SU-DHL-6 (cell line): ENCODE measurements around the gene NAV2.

Experiments used
- H2AFZ ChIP-seq: fragments of 200-600 bp; sonication (generic); 2 replicates; pipeline ENCODE4 v1.6.1; 2014; ENCODE audit warnings: low read depth, mild to moderate bottlenecking, moderate library complexity, mixed read lengths, antibody characterized with exemption, low read length; ENCODE audit not compliant: severe bottlenecking
- H3F3A ChIP-seq: fragments of 200-600 bp; shearing (Covaris generic); 2 replicates; pipeline ENCODE4 v1.6.0; 2016; ENCODE audit warnings: antibody characterized with exemption, mild to moderate bottlenecking; ENCODE audit not compliant: insufficient read depth
- H3K27ac ChIP-seq: fragments of 200-600 bp; sonication (generic); 2 replicates; pipeline ENCODE4 v1.5.1; 2016; ENCODE audit warnings: low read depth, mild to moderate bottlenecking, low read length, moderate library complexity, mixed read lengths
- H3K27me3 ChIP-seq: fragments of 200-600 bp; sonication (generic), shearing (Covaris generic); 2 replicates; pipeline ENCODE4 v1.6.0; 2014; ENCODE audit warnings: mild to moderate bottlenecking, low read length
- H3K36me3 ChIP-seq: fragments of 200-600 bp; sonication (generic); 2 replicates; pipeline ENCODE4 v1.6.1; 2014; ENCODE audit warnings: mild to moderate bottlenecking, low read length, mixed read lengths
- H3K4me2 ChIP-seq: fragments of 300-600, 200-600 bp; shearing (Covaris generic), sonication (generic); 2 replicates; pipeline ENCODE4 v1.6.0; 2014; ENCODE audit warnings: low read length, low read depth, mild to moderate bottlenecking; ENCODE audit not compliant: poor library complexity, severe bottlenecking
- H3K4me3 ChIP-seq: fragments of 200-600 bp; sonication (generic); 2 replicates; pipeline ENCODE4 v1.5.1; 2014; ENCODE audit warnings: antibody characterized with exemption, low read length, mild to moderate bottlenecking, mixed read lengths; ENCODE audit not compliant: insufficient read depth, poor library complexity, severe bottlenecking
- H3K79me2 ChIP-seq: fragments of 200-600 bp; sonication (generic); 2 replicates; pipeline ENCODE4 v1.6.1; 2014; ENCODE audit warnings: mild to moderate bottlenecking, low read length, moderate library complexity; ENCODE audit not compliant: insufficient read depth
- H3K9ac ChIP-seq: fragments of 200-600 bp; sonication (generic); 2 replicates; pipeline ENCODE4 v1.7.0; 2014; ENCODE audit warnings: mild to moderate bottlenecking, low read length
- H3K9me2 ChIP-seq: fragments of 200-600 bp; sonication (generic); replicated peaks from 2 replicates; pipeline ENCODE4 v1.6.1; 2014; ENCODE audit warnings: low read length; ENCODE audit not compliant: insufficient read depth
- H3K9me3 ChIP-seq: fragments of 200-600 bp; sonication (generic); 2 replicates; pipeline ENCODE4 v1.6.1; 2014; ENCODE audit warnings: low read length, mixed read lengths; ENCODE audit not compliant: insufficient read depth
- H4K20me1 ChIP-seq: fragments of 200-600 bp; sonication (generic); 2 replicates; pipeline ENCODE4 v1.6.1; 2014; ENCODE audit warnings: low read depth, mild to moderate bottlenecking, antibody characterized with exemption, low read length, moderate library complexity, mixed read lengths
- CTCF ChIP-seq: fragments of 200-600 bp; sonication (generic); IDR thresholded peaks from one replicate; pipeline ENCODE4 v1.5.1; 2017; ENCODE audit warnings: antibody characterized with exemption, mild to moderate bottlenecking, low read length, moderate library complexity; ENCODE audit not compliant: insufficient read depth, poor library complexity, severe bottlenecking
- EZH2phosphoT487 ChIP-seq: fragments of 200-600 bp; sonication (generic), shearing (Covaris generic); conservative IDR thresholded peaks from 2 replicates; pipeline ENCODE4 v1.6.1; 2018; ENCODE audit warnings: mild to moderate bottlenecking, antibody characterized with exemption, low read length, moderate library complexity, mixed read lengths

The NAV2 gene

GRCh38 chr11:19816817-19817216 lies 104.2 kb downstream of the NAV2 start:
- TF ChIP-seq EZH2phosphoT487: no peak
- TF ChIP-seq CTCF: no peak
- Histone ChIP-seq H3K9me2 (no peaks in the 10 kb centered on the region), H3K79me2 (no peaks in the 10 kb centered on the region), H2AFZ (no peak overlapping the region), H3K27me3 (no peaks in the 10 kb centered on the region), H3K36me3 (no peaks in the 10 kb centered on the region), H3K4me3 (no peak overlapping the region), H3F3A (no peaks in the 10 kb centered on the region), H3K27ac (no peak overlapping the region), H3K4me2 (no peak overlapping the region), H4K20me1 (no peaks in the 10 kb centered on the region), H3K9ac (no peak overlapping the region), H3K9me3 (no peaks in the 10 kb centered on the region)

GRCh38 chr11:19817265-19817851 lies 104.7 kb downstream of the NAV2 start:
- Histone ChIP-seq H3K9me2 (no peaks in the 10 kb centered on the region), H3K4me2 (no peak overlapping the region), H3K9ac (no peak overlapping the region), H3K27me3 (peaks cover 2% of the 10 kb centered on the region; the same call in 1 of the 2 replicates), H3K4me3 (no peak overlapping the region), H4K20me1 (no peaks in the 10 kb centered on the region), H3F3A (no peaks in the 10 kb centered on the region), H3K79me2 (no peaks in the 10 kb centered on the region), H3K9me3 (no peaks in the 10 kb centered on the region), H2AFZ (no peak overlapping the region), H3K27ac (no peak overlapping the region), H3K36me3 (no peaks in the 10 kb centered on the region)
- TF ChIP-seq EZH2phosphoT487 (no peak), CTCF (no peak)

- no peaks in the 10 kb centered on the region for H3K79me2 ChIP-seq
- H3K27ac ChIP-seq: no peak overlapping the region
- peaks cover 3% of the 10 kb centered on the region; the same call in 1 of the 2 replicates for H3K27me3 ChIP-seq
- H2AFZ ChIP-seq: no peak overlapping the region
- H4K20me1 ChIP-seq: no peaks in the 10 kb centered on the region
- no peaks in the 10 kb centered on the region for H3K9me3 ChIP-seq
- no peaks in the 10 kb centered on the region for H3K36me3 ChIP-seq
- H3K9ac ChIP-seq: no peak overlapping the region
- no peak overlapping the region for H3K4me2 ChIP-seq
- H3F3A ChIP-seq: no peaks in the 10 kb centered on the region
- H3K4me3 ChIP-seq: no peak overlapping the region
- TF ChIP-seq CTCF (no peak), EZH2phosphoT487 (no peak)
- no peaks in the 10 kb centered on the region for H3K9me2 ChIP-seq
Measured at GRCh38 chr11:19817870-19818269, 105.2 kb downstream of the NAV2 start.
